ENCODE results near the gene TFCP2.

- TF ChIP-seq CTCF (IDR thresholded peaks at IDR 0.05; ENCODE audit: low read length), result no peak
- TF ChIP-seq EZH2phosphoT487 (IDR thresholded peaks at IDR 0.05; ENCODE audit: low read length), result no peak
Measured at GRCh38 chr12:51098611-51099010, 74.3 kb downstream of the TFCP2 start.

All from MM.1S (cell line).